Natural killer cell treated with Interleukin-12 subunit alpha and Interleukin-12 subunit beta and Interleukin-15 and Interleukin-18, amount 100 ng/mL, for 72 hours (primary cell): ENCODE measurements around the gene ABCC2. TPM values are rescaled to one million over a fixed set of nuclear protein-coding genes. Genes with fewer than 3 reads are reported as not detected.
"Not testable (repeated sequence)": the region's sequence is repeated elsewhere in the genome, so short reads cannot be mapped to it uniquely, and the experiment has no call there.

ENCODE experiments used
- ATAC-seq, 2 donors: fragments of 150-1000 bp; cut with Tn5 transposase in 1 of 2; sonication (Bioruptor Pico), chemical (Tn5 transposase) in 1 of 2; 2 replicates each; pipeline ENCODE4 v1.10.0; 2021
- DNase-seq: peaks from one replicate; pipeline ENCODE4 v3.0.0; 2022; ENCODE audit warnings: low spot score
- H3K27ac Mint-ChIP-seq, 2 donors: 1 replicate in 1 of 2; 2 replicates in 1 of 2; pipeline ENCODE4 v1.8.0; 2022; ENCODE audit warnings: mixed read lengths in 2 of 2, mild to moderate bottlenecking in 1 of 2, moderate library complexity in 1 of 2
- H3K27me3 Mint-ChIP-seq, 2 donors: 1 replicate in 1 of 2; 2 replicates in 1 of 2; pipeline ENCODE4 v1.8.0; 2022; ENCODE audit warnings: mixed read lengths in 2 of 2
- H3K36me3 Mint-ChIP-seq: one replicate; pipeline ENCODE4 v1.8.0; 2022; ENCODE audit warnings: mixed read lengths
- H3K4me1 Mint-ChIP-seq, 2 donors: 1 replicate in 1 of 2; 2 replicates in 1 of 2; pipeline ENCODE4 v1.8.0; 2022; ENCODE audit warnings: low read depth in 2 of 2, mixed read lengths in 2 of 2, mild to moderate bottlenecking in 1 of 2
- H3K4me3 Mint-ChIP-seq: one replicate; pipeline ENCODE4 v1.8.0; 2022; ENCODE audit warnings: mixed read lengths
- H3K9me3 Mint-ChIP-seq: 2 replicates; pipeline ENCODE4 v1.8.0; 2022; ENCODE audit warnings: mixed read lengths
- total RNA-seq, 2 donors: library from RNA; stranded (reverse); gene quantifications; one replicate each; pipeline ENCODE4 v1.2.3, GENCODE V29; 2022

The ABCC2 gene
- total RNA-seq, 2 donors from 2014 or later = 1.5 to 3.4 TPM

GRCh38 chr10:99858849-99859248 is 76.4 kb downstream of the ABCC2 start:
- H3K36me3 Mint-ChIP-seq = no peaks in the 10 kb centered on the region
- no peak overlapping the region for H3K4me3 Mint-ChIP-seq
- no peaks in the 10 kb centered on the region for H3K9me3 Mint-ChIP-seq
- ATAC-seq (no peak), DNase-seq (no peak)
- H3K27ac Mint-ChIP-seq = no peak overlapping the region
- H3K4me1 Mint-ChIP-seq = no peaks in the 10 kb centered on the region
- H3K27me3 Mint-ChIP-seq = peaks cover 8 to 16% of the 10 kb centered on the region in 2 donors

- no peak overlapping the region for H3K27ac Mint-ChIP-seq
- peaks cover 15 to 19% of the 10 kb centered on the region in 2 donors for H3K27me3 Mint-ChIP-seq
- no peak overlapping the region for H3K4me3 Mint-ChIP-seq
- H3K4me1 Mint-ChIP-seq = no peaks in the 10 kb centered on the region
- no peaks in the 10 kb centered on the region for H3K9me3 Mint-ChIP-seq
- H3K36me3 Mint-ChIP-seq = no peaks in the 10 kb centered on the region
- ATAC-seq (no peak), DNase-seq (no peak)
These were observed 77.1 kb downstream of the ABCC2 start for GRCh38 chr10:99859585-99859984.

- Mint-ChIP-seq H3K9me3 (no peaks in the 10 kb centered on the region), H3K36me3 (no peaks in the 10 kb centered on the region), H3K27me3 (peaks cover 20 to 25% of the 10 kb centered on the region in 2 donors), H3K4me1 (no peaks in the 10 kb centered on the region), H3K27ac (no peak overlapping the region), H3K4me3 (no peak overlapping the region)
- DNase-seq (no peak), ATAC-seq (no peak)
These were observed 78.0 kb downstream of the ABCC2 start for GRCh38 chr10:99860466-99860865.

DNA sequence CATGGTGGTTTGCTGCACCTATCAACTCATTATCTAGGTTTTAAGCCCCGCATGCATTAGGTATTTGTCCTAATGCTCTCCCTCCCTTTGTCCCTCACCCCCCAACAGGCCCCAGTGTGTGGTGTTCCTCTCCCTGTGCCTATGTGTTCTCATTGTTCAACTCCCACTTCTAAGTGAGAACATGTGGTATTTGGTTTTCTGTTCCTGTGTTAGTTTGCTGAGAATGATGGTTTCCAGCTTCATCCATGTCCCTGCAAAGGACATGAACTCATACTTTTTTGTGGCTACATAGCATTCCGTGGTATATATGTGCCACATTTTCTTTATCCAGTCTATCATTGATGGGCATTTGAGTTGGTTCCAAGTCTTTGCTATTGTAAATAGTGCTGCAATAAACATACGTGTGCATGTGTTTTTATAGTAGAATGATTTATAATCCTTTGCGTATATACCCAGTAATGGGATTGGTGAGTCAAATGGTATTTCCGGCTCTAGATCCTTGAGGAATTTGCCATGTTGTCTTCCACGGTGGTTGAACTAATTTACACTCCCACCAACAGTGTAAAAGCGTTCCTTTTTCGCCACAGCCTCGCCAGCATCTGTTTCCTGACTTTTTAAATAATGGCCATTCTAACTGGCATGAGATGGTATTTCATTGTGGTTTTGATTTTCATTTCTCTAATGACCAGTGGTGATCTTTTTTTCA is 81.2 kb downstream of the ABCC2 start:
- Mint-ChIP-seq H3K27me3 (peaks cover 45 to 48% of the 10 kb centered on the region in 2 donors), H3K36me3 (peaks cover 18% of the 10 kb centered on the region), H3K9me3 (peaks cover 12% of the 10 kb centered on the region)
- not testable (repeated sequence) for H3K27ac Mint-ChIP-seq, DNase-seq, H3K4me1 Mint-ChIP-seq, ATAC-seq, H3K4me3 Mint-ChIP-seq

DNA sequence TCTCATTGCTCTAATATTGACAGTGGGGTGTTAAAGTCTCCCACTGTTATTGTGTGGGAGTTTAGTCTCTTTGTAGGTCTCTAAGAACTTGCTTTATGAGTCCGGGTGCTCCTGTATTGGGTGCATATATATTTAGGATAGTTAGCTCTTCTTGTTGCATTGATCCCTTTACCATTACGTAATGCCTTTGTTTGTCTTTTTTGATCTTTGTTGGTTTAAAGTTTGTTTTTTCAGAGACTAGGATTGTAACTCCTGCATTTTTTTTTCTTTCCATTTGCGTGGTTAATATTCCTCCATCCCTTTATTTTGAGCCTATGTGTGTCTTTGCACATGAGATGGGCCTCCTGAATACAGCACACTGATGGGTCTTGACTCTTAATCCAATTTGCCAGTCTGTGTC is 84.8 kb downstream of the ABCC2 start:
- Mint-ChIP-seq H3K9me3 (peaks cover 12% of the 10 kb centered on the region), H3K27me3 (peaks cover 43 to 68% of the 10 kb centered on the region in 2 donors), H3K36me3 (peaks cover 19% of the 10 kb centered on the region)
- not testable (repeated sequence) for ATAC-seq, H3K4me1 Mint-ChIP-seq, DNase-seq, H3K4me3 Mint-ChIP-seq, H3K27ac Mint-ChIP-seq

DNA sequence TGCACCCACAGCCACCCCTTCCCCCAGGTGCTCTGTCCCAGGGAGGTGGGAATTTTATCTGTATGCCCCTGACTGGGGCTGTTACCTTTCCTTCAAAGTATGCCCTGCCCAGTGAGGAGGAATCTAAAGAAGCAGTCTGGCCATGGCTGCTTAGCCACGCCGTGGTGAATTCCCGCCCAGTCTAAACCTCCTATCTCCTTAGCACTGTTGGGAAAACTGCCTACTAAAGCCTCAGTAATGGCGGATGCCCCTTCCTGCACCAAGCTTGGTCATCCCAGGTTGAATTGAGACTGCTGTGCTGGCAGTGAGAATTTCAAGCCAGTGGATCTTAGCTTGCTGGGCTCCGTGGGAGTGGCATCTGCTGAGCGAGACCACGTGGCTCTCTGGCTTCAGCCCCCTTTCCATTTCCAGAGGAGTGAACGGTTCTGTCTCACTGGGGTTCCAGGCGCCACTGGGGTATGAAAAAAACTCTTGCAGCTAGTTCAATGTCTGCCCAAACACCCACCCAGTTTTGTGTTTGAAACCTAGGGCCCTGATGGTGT is 87.2 kb downstream of the ABCC2 start:
- peaks cover 19% of the 10 kb centered on the region for H3K36me3 Mint-ChIP-seq
- peaks cover 5 to 16% of the 10 kb centered on the region in 2 donors for H3K4me1 Mint-ChIP-seq
- DNase-seq (no peak), ATAC-seq (no peak)
- peaks cover 36 to 67% of the 10 kb centered on the region in 2 donors for H3K27me3 Mint-ChIP-seq
- peak overlapping the region; percentile 73 for H3K4me3 Mint-ChIP-seq
- H3K27ac Mint-ChIP-seq = no peak overlapping the region
- H3K9me3 Mint-ChIP-seq = peaks cover 12% of the 10 kb centered on the region

DNA sequence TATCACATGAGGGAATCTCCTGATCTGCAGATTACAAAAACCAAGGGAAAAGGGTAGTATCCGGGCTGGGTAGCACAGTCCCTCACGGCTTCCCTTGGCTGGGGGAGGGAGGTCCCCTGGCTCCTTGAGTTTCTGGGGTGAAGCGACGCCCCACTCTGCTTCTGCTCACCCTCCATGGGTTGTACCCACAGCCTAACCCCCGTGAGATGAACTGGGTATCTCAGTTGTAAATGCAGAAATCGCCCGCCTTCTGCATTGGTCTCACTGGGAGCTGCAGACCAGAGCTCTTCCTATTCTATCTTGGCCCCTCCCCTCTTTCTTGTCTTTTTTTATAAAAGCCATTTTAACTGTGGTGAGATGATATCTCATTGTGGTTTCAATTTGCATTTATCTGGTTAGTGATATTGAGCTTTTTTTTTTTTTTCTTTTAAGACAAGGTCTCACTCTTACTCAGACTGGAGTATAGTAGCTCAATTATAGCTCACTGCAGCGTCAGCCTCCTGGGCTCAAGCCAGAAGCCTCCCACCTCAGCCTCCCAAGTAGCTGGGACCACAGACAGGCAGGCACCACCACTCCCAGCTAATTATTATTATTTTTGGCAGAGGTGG is 87.8 kb downstream of the ABCC2 start:
- H3K4me1 Mint-ChIP-seq = peaks cover 5 to 16% of the 10 kb centered on the region in 2 donors
- no peak overlapping the region for H3K27ac Mint-ChIP-seq
- DNase-seq = no peak
- H3K27me3 Mint-ChIP-seq = peaks cover 32 to 64% of the 10 kb centered on the region in 2 donors
- peaks cover 12% of the 10 kb centered on the region for H3K9me3 Mint-ChIP-seq
- peak; percentile 74 to 90 for ATAC-seq
- peaks cover 19% of the 10 kb centered on the region for H3K36me3 Mint-ChIP-seq
- H3K4me3 Mint-ChIP-seq = peak overlapping the region; percentile 73

GRCh38 chr10:99872367-99873162 is 90.1 kb downstream of the ABCC2 start:
- peaks cover 5 to 16% of the 10 kb centered on the region in 2 donors for H3K4me1 Mint-ChIP-seq
- no peaks in the 10 kb centered on the region for H3K9me3 Mint-ChIP-seq
- H3K27me3 Mint-ChIP-seq = peaks cover 11 to 41% of the 10 kb centered on the region in 2 donors
- peaks cover 12% of the 10 kb centered on the region for H3K36me3 Mint-ChIP-seq
- DNase-seq = no peak
- no peak overlapping the region for H3K27ac Mint-ChIP-seq
- no peak overlapping the region for H3K4me3 Mint-ChIP-seq
- no peak for ATAC-seq

DNA sequence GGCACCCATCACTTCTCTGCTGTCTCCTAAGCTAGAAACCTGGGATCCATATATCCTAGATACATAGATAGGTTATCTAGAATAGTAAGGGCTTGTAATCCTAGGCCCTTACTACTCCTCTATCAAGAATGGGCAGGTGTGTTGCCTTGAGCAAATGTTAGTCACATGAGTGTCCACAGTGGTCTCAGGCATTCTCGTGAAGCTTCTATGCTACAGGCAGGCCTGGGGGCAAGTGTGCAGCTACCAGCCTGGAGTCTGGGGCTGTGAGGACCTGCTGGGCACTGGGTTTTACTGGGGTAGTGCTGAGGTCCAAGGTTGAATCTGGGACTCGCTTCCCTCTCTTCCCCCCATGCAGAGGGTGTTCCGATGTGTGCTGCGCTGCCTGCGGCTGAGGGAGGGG is 91.4 kb downstream of the ABCC2 start:
- no peaks in the 10 kb centered on the region for H3K9me3 Mint-ChIP-seq
- ATAC-seq (no peak), DNase-seq (no peak)
- H3K27me3 Mint-ChIP-seq = peaks cover 6 to 32% of the 10 kb centered on the region in 2 donors
- H3K36me3 Mint-ChIP-seq = peaks cover 11% of the 10 kb centered on the region
- H3K27ac Mint-ChIP-seq = no peak overlapping the region
- H3K4me1 Mint-ChIP-seq = peaks cover 5 to 16% of the 10 kb centered on the region in 2 donors
- no peak overlapping the region for H3K4me3 Mint-ChIP-seq

DNA sequence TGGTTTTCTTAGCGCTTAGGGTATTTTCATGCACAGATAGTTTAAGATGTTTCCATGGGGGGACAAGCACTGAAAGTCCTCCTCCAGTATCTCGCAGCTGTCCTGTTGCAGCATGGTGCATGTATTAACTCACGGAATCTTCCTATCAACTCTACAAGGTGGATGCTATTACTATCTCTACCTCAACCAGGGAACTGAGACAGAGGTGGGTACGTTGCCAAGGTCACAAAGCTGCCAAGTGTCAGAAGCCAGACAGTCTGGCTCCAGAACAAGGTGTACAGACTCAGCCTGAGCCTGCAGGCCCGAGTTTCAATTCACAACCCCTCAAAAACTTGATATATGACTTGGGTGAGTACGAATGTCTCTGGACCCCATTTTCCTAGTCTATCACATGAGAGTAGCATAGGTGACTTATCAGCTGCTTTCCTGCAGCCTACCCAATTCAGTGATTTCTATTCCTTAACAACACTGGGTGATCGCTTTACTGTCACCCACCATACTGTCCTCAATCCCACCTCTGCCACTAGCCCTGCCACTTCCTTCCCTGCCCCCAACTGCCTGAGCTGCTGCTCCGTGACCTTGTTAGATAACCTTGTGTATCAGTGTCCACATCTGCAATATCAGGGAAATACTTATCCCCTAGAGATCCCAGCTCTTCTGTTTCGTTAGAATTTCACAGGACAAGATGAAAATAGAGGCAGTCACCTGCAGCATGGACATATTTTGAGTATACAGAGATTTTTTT is 92.1 kb downstream of the ABCC2 start:
- H3K27me3 Mint-ChIP-seq = peaks cover 6 to 31% of the 10 kb centered on the region in 2 donors
- DNase-seq (no peak), ATAC-seq (no peak)
- no peak overlapping the region for H3K27ac Mint-ChIP-seq
- no peak overlapping the region for H3K4me3 Mint-ChIP-seq
- H3K36me3 Mint-ChIP-seq = peaks cover 11% of the 10 kb centered on the region
- no peaks in the 10 kb centered on the region for H3K9me3 Mint-ChIP-seq
- peaks cover 5 to 16% of the 10 kb centered on the region in 2 donors for H3K4me1 Mint-ChIP-seq

GRCh38 chr10:99875473-99875872 is 93.0 kb downstream of the ABCC2 start:
- Mint-ChIP-seq H3K27me3 (peaks cover 3 to 21% of the 10 kb centered on the region in 2 donors), H3K36me3 (peaks cover 15% of the 10 kb centered on the region), H3K4me3 (no peak overlapping the region), H3K4me1 (peaks cover under 1 to 10% of the 10 kb centered on the region in 2 donors), H3K27ac (no peak overlapping the region), H3K9me3 (no peaks in the 10 kb centered on the region)
- DNase-seq (no peak), ATAC-seq (no peak)

GRCh38 chr10:99880080-99880835 is 97.8 kb downstream of the ABCC2 start:
- Mint-ChIP-seq H3K27ac (no peak overlapping the region), H3K4me1 (no peaks in the 10 kb centered on the region)

More at GRCh38 chr10:99880080-99880835, 97.8 kb downstream of the ABCC2 start:
- no peak for DNase-seq
- H3K36me3 Mint-ChIP-seq = peaks cover 15% of the 10 kb centered on the region
- no peak for ATAC-seq
- H3K4me3 Mint-ChIP-seq = no peak overlapping the region
- no peaks in the 10 kb centered on the region for H3K9me3 Mint-ChIP-seq
- no peaks in the 10 kb centered on the region for H3K27me3 Mint-ChIP-seq
